ENCODE data around the gene CACNB4. TPM values are rescaled to one million over a fixed set of nuclear protein-coding genes. Genes with fewer than 3 reads are reported as not detected.
"Not testable (repeated sequence)": the region's sequence is repeated elsewhere in the genome, so short reads cannot be mapped to it uniquely, and the experiment has no call there.

The CACNB4 gene
- total RNA-seq, 2 experiments from 2014 or later: 0.06 to 0.76 TPM

DNA sequence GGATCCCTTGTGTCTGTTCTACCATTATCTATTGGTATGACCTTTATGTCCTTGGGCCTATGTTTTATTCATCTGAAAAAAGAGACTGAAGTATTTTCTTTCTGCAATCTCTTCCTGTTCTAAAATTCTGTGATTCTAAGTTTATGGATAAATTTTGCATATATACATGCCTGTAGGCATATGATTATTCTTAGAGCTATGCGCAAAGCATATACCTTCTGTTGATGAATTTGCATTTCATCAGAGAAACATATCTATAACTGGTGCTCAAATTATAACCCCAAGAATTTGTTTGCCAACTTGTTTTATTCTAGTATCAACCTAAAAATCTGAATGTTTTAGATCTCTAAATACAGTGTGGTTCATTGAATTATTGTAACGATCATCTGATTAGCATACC, 6.7 kb downstream of the CACNB4 start:
- no TSS peak for BruUV-seq (replicated peaks)
- H3K4me1 ChIP-seq (ENCODE audit: insufficient read depth, low read length, poor library complexity, severe bottlenecking): no peaks in the 10 kb centered on the region
- ChIA-PET POLR2A (interaction anchor here (0.7 kb wide), 2 partner anchors 196 to 359 kb away, joined by 3 to 5 read pairs; no protein-coding TSS in a partner anchor), CTCF (ENCODE audit: unreplicated experiment) (no interaction called here)
- H3K27ac ChIP-seq (ENCODE audit: low read depth, low read length, poor library complexity, severe bottlenecking): no peak overlapping the region
- intact Hi-C loops (cut with micrococcal nuclease; ENCODE audit: unreplicated experiment): no loop called here
- no peak overlapping the region for H3K4me3 ChIP-seq (ENCODE audit: low read depth, low read length, poor library complexity, severe bottlenecking)
- no peak for DNase-seq (ENCODE audit: low spot score)
- H3K79me2 ChIP-seq (ENCODE audit: insufficient read depth, low read depth, low read length): no peaks in the 10 kb centered on the region
- no peaks in the 10 kb centered on the region for H4K20me1 ChIP-seq (ENCODE audit: insufficient read depth, low read length)
- no peaks in the 10 kb centered on the region for H3K9me2 ChIP-seq (ENCODE audit: insufficient read depth, low read length)
- no peak for TF ChIP-seq EZH2phosphoT487 (IDR thresholded peaks at IDR 0.05; ENCODE audit: borderline replicate concordance, low read depth, low read length)
- TF ChIP-seq, protein P1, sequence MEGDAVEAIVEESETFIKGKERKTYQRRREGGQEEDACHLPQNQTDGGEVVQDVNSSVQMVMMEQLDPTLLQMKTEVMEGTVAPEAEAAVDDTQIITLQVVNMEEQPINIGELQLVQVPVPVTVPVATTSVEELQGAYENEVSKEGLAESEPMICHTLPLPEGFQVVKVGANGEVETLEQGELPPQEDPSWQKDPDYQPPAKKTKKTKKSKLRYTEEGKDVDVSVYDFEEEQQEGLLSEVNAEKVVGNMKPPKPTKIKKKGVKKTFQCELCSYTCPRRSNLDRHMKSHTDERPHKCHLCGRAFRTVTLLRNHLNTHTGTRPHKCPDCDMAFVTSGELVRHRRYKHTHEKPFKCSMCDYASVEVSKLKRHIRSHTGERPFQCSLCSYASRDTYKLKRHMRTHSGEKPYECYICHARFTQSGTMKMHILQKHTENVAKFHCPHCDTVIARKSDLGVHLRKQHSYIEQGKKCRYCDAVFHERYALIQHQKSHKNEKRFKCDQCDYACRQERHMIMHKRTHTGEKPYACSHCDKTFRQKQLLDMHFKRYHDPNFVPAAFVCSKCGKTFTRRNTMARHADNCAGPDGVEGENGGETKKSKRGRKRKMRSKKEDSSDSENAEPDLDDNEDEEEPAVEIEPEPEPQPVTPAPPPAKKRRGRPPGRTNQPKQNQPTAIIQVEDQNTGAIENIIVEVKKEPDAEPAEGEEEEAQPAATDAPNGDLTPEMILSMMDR (conservative IDR thresholded peaks at IDR 0.05; ENCODE audit: low read length): no peak
- H3K9me3 ChIP-seq (ENCODE audit: low read length): no peaks in the 10 kb centered on the region
- no peaks in the 10 kb centered on the region for H3K36me3 ChIP-seq (ENCODE audit: insufficient read depth, low read length)
- H3K4me2 ChIP-seq (ENCODE audit: low read length): no peak overlapping the region
- H2AFZ ChIP-seq (ENCODE audit: low read length): no peak overlapping the region

DNA sequence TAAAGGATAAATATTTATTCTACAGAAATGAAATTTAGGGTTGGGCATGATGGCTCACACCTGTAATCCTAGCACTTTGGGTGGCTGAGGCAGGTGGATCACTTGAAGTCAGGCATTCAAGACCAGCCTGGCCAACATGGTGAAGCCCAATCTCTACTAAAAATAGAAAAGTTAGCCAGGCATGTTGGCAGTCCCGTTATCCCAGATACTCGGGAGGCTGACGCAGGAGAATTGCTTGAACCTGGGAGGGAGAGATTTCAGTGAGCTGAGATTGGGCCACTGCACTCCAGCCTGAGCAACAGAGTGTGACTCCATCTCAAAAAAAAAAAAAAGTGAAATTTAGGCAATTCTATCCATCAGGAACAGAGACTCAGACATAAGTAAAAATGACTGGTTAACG, 8.1 kb downstream of the CACNB4 start:
- H3K4me1 ChIP-seq (ENCODE audit: insufficient read depth, low read length, poor library complexity, severe bottlenecking); BruUV-seq (replicated peaks); CTCF ChIA-PET (ENCODE audit: unreplicated experiment); intact Hi-C loops (cut with micrococcal nuclease; ENCODE audit: unreplicated experiment); H3K27ac ChIP-seq (ENCODE audit: low read depth, low read length, poor library complexity, severe bottlenecking); H2AFZ ChIP-seq (ENCODE audit: low read length); DNase-seq (ENCODE audit: low spot score); H4K20me1 ChIP-seq (ENCODE audit: insufficient read depth, low read length); H3K79me2 ChIP-seq (ENCODE audit: insufficient read depth, low read depth, low read length); H3K4me2 ChIP-seq (ENCODE audit: low read length); H3K4me3 ChIP-seq (ENCODE audit: low read depth, low read length, poor library complexity, severe bottlenecking); H3K36me3 ChIP-seq (ENCODE audit: insufficient read depth, low read length); H3K9me3 ChIP-seq (ENCODE audit: low read length); H3K9me2 ChIP-seq (ENCODE audit: insufficient read depth, low read length): not testable (repeated sequence)
- POLR2A ChIA-PET: interaction anchor here (0.7 to 0.8 kb wide), 3 partner anchors 21 to 1519 kb away, joined by 3 to 5 read pairs (median 4); no protein-coding TSS in a partner anchor

DNA sequence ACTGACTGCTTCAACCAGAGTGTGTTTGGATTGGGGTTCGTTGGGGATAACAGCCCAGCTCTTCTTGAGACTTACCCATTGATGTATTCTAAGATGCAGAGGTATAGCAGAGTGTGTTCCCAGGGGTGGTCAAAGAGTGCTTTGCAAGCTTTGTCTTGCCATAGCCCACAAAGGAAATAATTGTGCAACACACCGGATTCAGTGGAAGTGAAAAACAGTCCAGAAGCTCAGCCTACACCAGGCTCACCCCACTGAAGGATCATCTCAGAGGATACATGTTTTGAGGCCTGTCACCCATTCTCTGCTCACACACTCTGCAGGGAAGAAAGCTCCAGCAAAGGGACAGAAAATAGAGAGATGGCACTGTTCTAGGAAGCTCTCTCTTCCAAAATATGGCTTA, 9.6 kb downstream of the CACNB4 start:
- Histone ChIP-seq H3K4me1 (ENCODE audit: insufficient read depth, low read length, poor library complexity, severe bottlenecking) (no peaks in the 10 kb centered on the region), H3K4me3 (ENCODE audit: low read depth, low read length, poor library complexity, severe bottlenecking) (no peak overlapping the region), H3K79me2 (ENCODE audit: insufficient read depth, low read depth, low read length) (no peaks in the 10 kb centered on the region), H2AFZ (ENCODE audit: low read length) (no peak overlapping the region), H3K36me3 (ENCODE audit: insufficient read depth, low read length) (no peaks in the 10 kb centered on the region), H3K4me2 (ENCODE audit: low read length) (no peak overlapping the region), H4K20me1 (ENCODE audit: insufficient read depth, low read length) (no peaks in the 10 kb centered on the region), H3K9me3 (ENCODE audit: low read length) (no peaks in the 10 kb centered on the region), H3K27ac (ENCODE audit: low read depth, low read length, poor library complexity, severe bottlenecking) (no peak overlapping the region), H3K9me2 (ENCODE audit: insufficient read depth, low read length) (no peaks in the 10 kb centered on the region)
- intact Hi-C loops (cut with micrococcal nuclease; ENCODE audit: unreplicated experiment): no loop called here
- TF ChIP-seq EZH2phosphoT487 (IDR thresholded peaks at IDR 0.05; ENCODE audit: borderline replicate concordance, low read depth, low read length): no peak
- TF ChIP-seq, protein P1 (conservative IDR thresholded peaks at IDR 0.05; ENCODE audit: low read length): no peak
- DNase-seq (ENCODE audit: low spot score): no peak
- POLR2A ChIA-PET: interaction anchor here (1.1 kb wide), 1 partner anchor 14 kb away, joined by 3 read pairs; no protein-coding TSS in a partner anchor
- CTCF ChIA-PET (ENCODE audit: unreplicated experiment): no interaction called here
- no TSS peak for BruUV-seq (replicated peaks)

Data from OCI-LY7 (cell line).